Suprapubic skin (tissue), 4 donors: ENCODE measurements around the gene ATF5. TPM values are rescaled to one million over a fixed set of nuclear protein-coding genes. Genes with fewer than 3 reads are reported as not detected.

Experiments
- DNase-seq, 2 donors: peaks; one replicate each; pipeline ENCODE4 v3.0.0-alpha.2; 2019; ENCODE audit warnings: low spot score in 2 of 2
- H3K27ac ChIP-seq: fragments of 200-600 bp; sonication (generic); one replicate; pipeline ENCODE4 v1.5.1; 2019
- H3K27me3 ChIP-seq: fragments of 200-600 bp; sonication (generic); one replicate; pipeline ENCODE4 v1.5.1; 2019
- H3K36me3 ChIP-seq: fragments of 200-600 bp; sonication (generic); one replicate; pipeline ENCODE4 v1.5.1; 2019
- H3K4me1 ChIP-seq: fragments of 200-600 bp; sonication (generic); one replicate; pipeline ENCODE4 v1.5.1; 2019
- H3K4me3 ChIP-seq: fragments of 200-600 bp; sonication (generic); one replicate; pipeline ENCODE4 v1.5.1; 2019; ENCODE audit warnings: mild to moderate bottlenecking
- H3K9me3 ChIP-seq: fragments of 200-600 bp; sonication (generic); one replicate; pipeline ENCODE4 v1.5.1; 2019
- CTCF ChIP-seq, 2 donors: fragments of 200-600 bp in 1 of 2; fragments of 450-650 bp in 1 of 2; sonication (generic) in 1 of 2; IDR thresholded peaks; one replicate each; pipeline ENCODE4 v1.5.1; 2016 to 2019; ENCODE audit warnings: antibody characterized with exemption in 2 of 2, mild to moderate bottlenecking in 1 of 2, moderate library complexity in 1 of 2
- EP300 ChIP-seq: sonication (generic); formaldehyde crosslinking; IDR thresholded peaks from one replicate; pipeline ENCODE4 v1.6.1; 2017; ENCODE audit warnings: antibody characterized with exemption
- POLR2A ChIP-seq, 2 donors: fragments of 450-650 bp; IDR thresholded peaks; one replicate each; pipeline ENCODE4 v1.6.1; 2017; ENCODE audit warnings: antibody characterized with exemption in 2 of 2, mild to moderate bottlenecking in 2 of 2, moderate library complexity in 2 of 2
- POLR2AphosphoS5 ChIP-seq, 3 donors: sonication (generic); formaldehyde crosslinking; IDR thresholded peaks; one replicate each; pipeline ENCODE4 v1.6.1; 2017; ENCODE audit warnings: antibody characterized with exemption in 3 of 3
- whole genome bisulfite sequencing: methylation state at CpG from one replicate; pipeline ENCODE4 v1.1.5; 2018; 5-methylcytosine and 5-hydroxymethylcytosine counted together
- total RNA-seq, 4 donors: library from RNA; depleted of rRNA; stranded (reverse); fragments of >200 nt; gene quantifications; one replicate each; pipeline ENCODE4 v1.1.0, GENCODE V29; 2016

ATF5 gene
- 1 to 10 TPM; 4.5 to 9.1 (median 6.7) TPM for total RNA-seq

GRCh38 chr19:49929121-49929610 is at the start of gene ATF5, which contains the start of gene NUP62:
Gene ATF5, plus strand, starts transcription at chr19:49929205. Its CDS starts 1,646 bp downstream, at chr19:49930851.
Gene NUP62, minus strand, starts transcription at chr19:49929504. Its CDS starts 19,697 bp downstream, at chr19:49909807.
- Histone ChIP-seq H3K9me3 (no peaks in the 10 kb centered on the region), H3K27ac (peak within 1 kb of the TSS; percentile 96), H3K36me3 (peaks cover 21% of the 10 kb centered on the region), H3K4me1 (peaks cover 34% of the 10 kb centered on the region), H3K4me3 (peak within 1 kb of the TSS; percentile 66), H3K27me3 (no peaks in the 10 kb centered on the region)
- DNase-seq, result peak; percentile 93 to 94
- WGBS, result under 1% methylated on average over 28 of the region's 48 CpGs
- no peak for TF ChIP-seq POLR2A (IDR thresholded peaks at IDR 0.05)
- peak in 1 of 3 donors; percentile 64 for TF ChIP-seq POLR2AphosphoS5 (IDR thresholded peaks at IDR 0.05)
- no peak for TF ChIP-seq CTCF (IDR thresholded peaks at IDR 0.05)
- no peak for TF ChIP-seq EP300

GRCh38 chr19:49879243-49879963 is 49.6 kb upstream of the ATF5 start:
- no peak overlapping the region for H3K4me3 ChIP-seq
- peaks cover 31% of the 10 kb centered on the region for H3K4me1 ChIP-seq
- 94% methylated on average over 12 of the region's 12 CpGs for WGBS
- no peaks in the 10 kb centered on the region for H3K27me3 ChIP-seq
- H3K9me3 ChIP-seq, result no peaks in the 10 kb centered on the region
- TF ChIP-seq CTCF (IDR thresholded peaks at IDR 0.05), result no peak
- no peak for TF ChIP-seq EP300
- TF ChIP-seq POLR2AphosphoS5 (IDR thresholded peaks at IDR 0.05), result no peak
- TF ChIP-seq POLR2A (IDR thresholded peaks at IDR 0.05), result no peak
- no peak for DNase-seq
- peaks cover 57% of the 10 kb centered on the region for H3K36me3 ChIP-seq
- no peak overlapping the region for H3K27ac ChIP-seq

- Histone ChIP-seq H3K4me1 (peaks cover 22% of the 10 kb centered on the region), H3K4me3 (no peak overlapping the region), H3K27ac (no peak overlapping the region), H3K27me3 (no peaks in the 10 kb centered on the region), H3K36me3 (peaks cover 66% of the 10 kb centered on the region), H3K9me3 (no peaks in the 10 kb centered on the region)
- no CpG with 5 or more reads among the region's 10 CpGs for WGBS
- DNase-seq, result no peak
- TF ChIP-seq POLR2A (IDR thresholded peaks at IDR 0.05), result no peak
- no peak for TF ChIP-seq EP300
- no peak for TF ChIP-seq POLR2AphosphoS5 (IDR thresholded peaks at IDR 0.05)
- TF ChIP-seq CTCF (IDR thresholded peaks at IDR 0.05), result no peak
These were observed 48.7 kb upstream of the ATF5 start for GRCh38 chr19:49880162-49880869.

- DNase-seq, result no peak
- Histone ChIP-seq H3K9me3 (no peaks in the 10 kb centered on the region), H3K27ac (no peak overlapping the region), H3K27me3 (no peaks in the 10 kb centered on the region), H3K4me1 (peaks cover 15% of the 10 kb centered on the region), H3K4me3 (no peak overlapping the region), H3K36me3 (peaks cover 69% of the 10 kb centered on the region)
- TF ChIP-seq POLR2AphosphoS5 (IDR thresholded peaks at IDR 0.05) (no peak), CTCF (IDR thresholded peaks at IDR 0.05) (no peak), EP300 (no peak), POLR2A (IDR thresholded peaks at IDR 0.05) (no peak)
- WGBS, result 88% methylated on average over 12 of the region's 17 CpGs
These were observed 47.8 kb upstream of the ATF5 start for GRCh38 chr19:49881186-49881585.
